ENCODE measurements around the gene MAGEA11.
"Not testable (repeated sequence)": the region's sequence is repeated elsewhere in the genome, so short reads cannot be mapped to it uniquely, and the experiment has no call there.

Gene MAGEA11

GRCh38 chrX:149711545-149712236 is at the start of gene MAGEA11:
TSS of gene MAGEA11 (plus strand) at chrX:149712060. CDS start at chrX:149713160, 1,100 bp downstream.
- no peak for FAIRE-seq
- DNase-seq (ENCODE audit: low spot score), result no peak

- FAIRE-seq; DNase-seq (ENCODE audit: low spot score): not testable (repeated sequence)
These were observed 36.8 kb upstream of the MAGEA11 start for GRCh38 chrX:149675088-149675487.

GRCh38 chrX:149675554-149675953 is 36.3 kb upstream of the MAGEA11 start:
- not testable (repeated sequence) for FAIRE-seq; DNase-seq (ENCODE audit: low spot score)

- FAIRE-seq; DNase-seq (ENCODE audit: low spot score): not testable (repeated sequence)
These were observed 32.6 kb upstream of the MAGEA11 start for GRCh38 chrX:149679164-149679678.

GRCh38 chrX:149681182-149681581 is 30.7 kb upstream of the MAGEA11 start:
- no peak for DNase-seq (ENCODE audit: low spot score)
- no peak for FAIRE-seq

DNA sequence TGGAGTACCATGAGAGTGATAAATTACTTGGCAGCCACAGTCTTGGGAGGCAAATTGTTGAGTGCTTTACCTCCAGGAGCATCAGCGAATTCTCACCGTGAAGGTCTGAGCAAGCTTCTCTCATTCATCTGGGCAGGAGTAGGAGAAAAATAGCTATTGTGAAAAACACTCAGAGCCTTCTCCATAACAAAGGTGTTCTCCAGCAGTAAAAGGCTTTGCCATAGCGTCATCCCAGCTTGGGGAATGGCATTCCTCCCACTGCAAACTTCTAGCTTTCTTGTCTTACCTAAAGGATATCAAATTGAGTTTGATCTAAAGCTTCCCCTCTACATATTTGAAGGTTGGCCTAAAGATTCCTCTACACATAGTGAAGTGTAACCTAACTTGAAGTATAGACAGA is 29.8 kb upstream of the MAGEA11 start:
- DNase-seq (ENCODE audit: low spot score), result no peak
- FAIRE-seq, result no peak

- DNase-seq (ENCODE audit: low spot score) (no peak), FAIRE-seq (no peak)
These were observed 28.6 kb upstream of the MAGEA11 start for GRCh38 chrX:149682956-149683947.

DNA sequence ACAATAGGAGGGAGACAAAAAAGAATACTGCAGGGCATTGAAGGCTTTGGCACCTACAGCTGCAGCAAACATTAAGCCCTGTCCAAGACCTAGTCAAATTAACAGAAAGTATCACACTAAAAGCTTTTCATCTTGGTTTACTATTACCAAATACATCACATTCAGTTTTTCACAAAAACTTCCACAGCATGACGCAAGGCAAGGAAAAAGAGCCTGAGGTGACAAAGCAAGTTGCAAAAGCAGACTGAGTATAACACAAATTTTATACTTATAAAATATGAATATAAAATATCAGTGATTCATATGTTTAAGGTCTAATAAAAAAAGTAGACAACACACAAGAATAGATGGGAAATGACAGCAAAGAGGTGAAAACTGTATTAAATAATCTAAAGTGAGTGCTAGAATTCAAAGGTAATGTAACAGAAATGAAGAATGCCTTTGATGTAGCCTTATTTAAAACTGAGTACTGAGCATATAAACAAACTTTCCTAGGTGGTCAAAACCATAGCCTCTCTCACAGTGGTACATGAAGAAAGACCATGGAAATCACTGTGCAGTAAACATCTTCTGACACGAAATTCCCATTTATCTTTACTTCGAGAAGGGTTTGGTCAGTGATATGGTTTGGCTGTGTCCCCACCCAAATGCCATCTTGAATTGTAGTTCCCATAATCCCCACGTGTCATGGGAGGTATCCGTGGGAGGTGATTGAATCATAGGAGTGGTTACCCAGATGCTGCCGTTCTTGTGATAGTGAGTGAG is 27.7 kb upstream of the MAGEA11 start:
- FAIRE-seq (no peak), DNase-seq (ENCODE audit: low spot score) (no peak)

GRCh38 chrX:149687991-149688390 is 23.9 kb upstream of the MAGEA11 start:
- DNase-seq (ENCODE audit: low spot score) (no peak), FAIRE-seq (no peak)

DNA sequence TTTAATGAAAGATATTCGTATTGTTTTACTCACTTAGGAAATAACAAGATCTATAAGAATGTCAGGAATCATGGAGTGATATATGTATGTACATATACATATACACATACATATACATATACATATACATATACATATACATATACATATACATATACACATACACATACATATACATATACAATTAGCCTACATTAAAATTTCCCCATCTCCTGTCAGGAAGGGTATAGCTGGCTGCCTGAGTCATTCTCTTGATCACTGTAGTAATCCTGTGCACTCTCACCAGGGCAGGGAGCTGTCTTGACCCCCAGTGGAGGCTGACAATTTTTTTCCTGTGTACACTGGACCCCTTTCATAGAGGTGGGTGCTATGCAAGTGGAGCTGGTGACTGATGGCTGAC is 23.3 kb upstream of the MAGEA11 start:
- no peak for DNase-seq (ENCODE audit: low spot score)
- FAIRE-seq, result no peak

DNA sequence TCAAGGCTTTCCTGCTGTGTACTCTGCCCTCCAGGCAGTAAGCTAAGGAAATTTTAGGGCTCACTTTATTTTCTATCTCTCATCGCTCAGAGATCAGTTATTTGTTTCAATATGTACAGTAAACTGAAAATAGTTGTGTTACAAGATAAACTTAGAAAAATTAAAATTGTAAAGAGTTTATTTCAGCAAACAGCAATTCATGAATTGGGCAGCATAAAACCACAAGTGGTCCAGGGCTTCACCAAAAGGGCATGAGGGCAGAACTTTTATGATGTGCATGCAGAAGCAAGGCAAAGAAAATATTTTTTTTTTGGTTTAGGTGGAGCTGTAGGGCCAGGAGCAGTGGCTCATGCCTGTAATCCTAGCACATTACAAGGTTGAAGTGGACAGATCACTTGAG is 20.1 kb upstream of the MAGEA11 start:
- FAIRE-seq, result no peak

GRCh38 chrX:149692686-149693272 is 19.1 kb upstream of the MAGEA11 start:
- DNase-seq (ENCODE audit: low spot score); FAIRE-seq: not testable (repeated sequence)

More for the DNA sequence above, 20.1 kb upstream of the MAGEA11 start:
- no peak for DNase-seq (ENCODE audit: low spot score)

- DNase-seq (ENCODE audit: low spot score) (no peak), FAIRE-seq (no peak)
These were observed 12.1 kb upstream of the MAGEA11 start for GRCh38 chrX:149699761-149700160.

DNA sequence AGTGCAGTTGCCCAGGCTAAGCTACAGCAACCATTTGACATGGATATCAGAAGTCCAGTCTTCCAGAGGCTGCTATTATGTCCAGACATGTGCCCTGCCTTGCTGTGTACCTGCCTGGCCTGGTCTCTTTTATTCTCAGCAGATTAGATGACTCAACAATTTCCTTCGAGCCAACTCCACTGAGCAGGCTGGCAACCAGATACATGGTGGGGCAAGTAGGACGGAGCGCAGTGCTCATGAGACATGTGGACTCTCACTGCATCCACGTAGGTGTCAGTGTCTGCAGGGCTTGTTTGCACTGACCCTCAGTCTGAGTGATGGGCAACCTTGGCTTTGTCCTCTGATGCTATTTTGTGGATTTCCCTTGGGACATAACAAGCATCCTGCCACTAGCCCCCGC is 7.2 kb upstream of the MAGEA11 start:
- DNase-seq (ENCODE audit: low spot score), result no peak
- no peak for FAIRE-seq

- FAIRE-seq, result no peak
- DNase-seq (ENCODE audit: low spot score), result no peak
These were observed 4.5 kb upstream of the MAGEA11 start for GRCh38 chrX:149707147-149707901.

DNA sequence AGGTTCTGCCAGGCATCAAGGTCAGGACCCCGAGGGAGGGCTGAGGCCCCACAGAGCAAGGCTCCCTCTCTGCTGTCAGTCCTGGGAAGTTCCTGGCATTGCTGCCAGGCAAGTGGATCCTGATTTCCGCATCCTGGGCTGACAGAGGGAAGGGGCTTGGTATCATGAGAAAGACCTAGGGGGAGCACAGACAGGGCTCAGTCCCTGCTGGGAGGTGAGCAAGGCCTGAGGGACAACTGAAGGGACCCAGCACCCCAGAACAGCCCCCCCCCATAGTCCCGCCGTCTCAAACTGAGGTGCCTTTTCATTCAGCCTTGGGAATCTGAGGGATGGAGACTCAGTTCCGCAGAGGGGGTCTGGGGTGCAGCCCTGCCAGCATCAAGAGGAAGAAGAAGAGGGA is 971 bp downstream of the MAGEA11 start:
- no peak for DNase-seq (ENCODE audit: low spot score)
- FAIRE-seq, result no peak

- FAIRE-seq (no peak), DNase-seq (ENCODE audit: low spot score) (no peak)
These were observed 1.6 kb downstream of the MAGEA11 start for GRCh38 chrX:149713279-149714050.

GRCh38 chrX:149715468-149715867 is 3.6 kb downstream of the MAGEA11 start:
- FAIRE-seq (no peak), DNase-seq (ENCODE audit: low spot score) (no peak)

GRCh38 chrX:149716632-149717031 is 4.8 kb downstream of the MAGEA11 start:
- no peak for DNase-seq (ENCODE audit: low spot score)
- FAIRE-seq, result no peak
